ENCODE results near the gene ANLN. TPM values are rescaled to one million over a fixed set of nuclear protein-coding genes. Genes with fewer than 3 reads are reported as not detected.
"Not testable (repeated sequence)": the region's sequence is repeated elsewhere in the genome, so short reads cannot be mapped to it uniquely, and the experiment has no call there.

ANLN gene
- total RNA-seq, 1 experiment from 2014 or later = 130 TPM

DNA sequence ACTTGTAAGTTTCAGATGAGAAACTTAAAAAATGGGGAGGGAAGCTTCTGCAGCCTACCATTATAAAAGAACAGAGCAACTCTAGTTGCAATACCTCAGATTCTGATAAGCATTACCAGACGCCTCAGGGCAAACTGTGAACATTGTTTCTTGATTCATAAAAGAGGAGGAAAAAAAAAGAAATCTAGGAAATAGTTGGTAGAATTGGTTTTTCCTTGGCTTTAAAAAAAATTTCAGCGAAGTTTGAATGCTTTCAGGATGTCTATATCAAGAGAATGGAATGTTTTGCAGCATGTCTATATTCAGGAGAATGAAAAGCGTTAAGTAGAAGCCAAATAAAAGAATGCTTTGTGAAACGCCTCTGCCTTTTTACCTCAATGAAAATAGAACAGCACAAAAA is 17.5 kb upstream of the ANLN start:
- ChIA-PET CTCF (no interaction called here), RAD21 (ENCODE audit: low non-redundant PET in 1 of 2, low total read pairs in 2 of 2, uncharacterized antibody in 2 of 2, unreplicated experiment in 2 of 2) (no interaction called here), POLR2A (no interaction called here)
- intact Hi-C loops (cut with micrococcal nuclease) = no loop called here
- Histone ChIP-seq H3K36me3 (ENCODE audit: control insufficient read depth in 1 of 2, insufficient read depth in 2 of 2, low read length in 2 of 2) (no peaks in the 10 kb centered on the region), H3K27ac (ENCODE audit: low read depth, low read length) (no peak overlapping the region), H3K79me2 (ENCODE audit: insufficient read depth, low read length) (no peaks in the 10 kb centered on the region), H3K4me2 (ENCODE audit: low read length) (no peak overlapping the region), H3K9ac (ENCODE audit: low read length) (no peak overlapping the region), H3K9me3 (ENCODE audit: control insufficient read depth in 1 of 2, insufficient read depth in 1 of 2, low read depth in 1 of 2, low read length in 2 of 2) (no peaks in the 10 kb centered on the region), H2AFZ (ENCODE audit: low read depth, low read length, poor library complexity, severe bottlenecking) (no peak overlapping the region), H3K27me3 (ENCODE audit: insufficient read depth, low read length) (no peaks in the 10 kb centered on the region), H3K4me1 (ENCODE audit: control insufficient read depth in 1 of 2, insufficient read depth in 2 of 2, low read length in 2 of 2) (peaks cover 0 to 13% of the 10 kb centered on the region in 2 experiments; a peak in 1 of 4 replicates), H4K20me1 (ENCODE audit: insufficient read depth) (no peaks in the 10 kb centered on the region), H3K4me3 (replicated peaks in 1 of 2; ENCODE audit: low read depth in 1 of 2, low read length in 2 of 2) (no peak overlapping the region), H3K9me2 (ENCODE audit: insufficient read depth) (no peaks in the 10 kb centered on the region)
- TF ChIP-seq, protein P1, sequence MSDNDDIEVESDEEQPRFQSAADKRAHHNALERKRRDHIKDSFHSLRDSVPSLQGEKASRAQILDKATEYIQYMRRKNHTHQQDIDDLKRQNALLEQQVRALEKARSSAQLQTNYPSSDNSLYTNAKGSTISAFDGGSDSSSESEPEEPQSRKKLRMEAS (IDR thresholded peaks at IDR 0.05) = no peak
- TF ChIP-seq SP1 (IDR thresholded peaks at IDR 0.05; ENCODE audit: low read depth) (no peak), ZNF274 (IDR thresholded peaks at IDR 0.05; ENCODE audit: low read depth, low read length) (no peak), CEBPB (IDR thresholded peaks at IDR 0.05; ENCODE audit: low read depth) (no peak), ZFX (IDR thresholded peaks at IDR 0.05) (no peak), YY1 (IDR thresholded peaks at IDR 0.05; ENCODE audit: extremely low read depth, insufficient replicate concordance, low read depth, low read length) (no peak), ELF1 (IDR thresholded peaks at IDR 0.05; ENCODE audit: borderline replicate concordance, low read depth) (no peak), JUND (IDR thresholded peaks at IDR 0.05) (no peak), SIN3A (IDR thresholded peaks at IDR 0.05; ENCODE audit: low read depth) (no peak)
- ATAC-seq (no peak), DNase-seq (ENCODE audit: low read depth, low spot score) (no peak)
- no TSS peak for BruUV-seq (replicated peaks)

GRCh38 chr7:36378555-36378954 is 11.1 kb upstream of the ANLN start:
- POLR2A ChIA-PET; H3K36me3 ChIP-seq (ENCODE audit: control insufficient read depth in 1 of 2, insufficient read depth in 2 of 2, low read length in 2 of 2); H3K4me1 ChIP-seq (ENCODE audit: control insufficient read depth in 1 of 2, insufficient read depth in 2 of 2, low read length in 2 of 2); H3K79me2 ChIP-seq (ENCODE audit: insufficient read depth, low read length); H3K9ac ChIP-seq (ENCODE audit: low read length); intact Hi-C loops (cut with micrococcal nuclease); H3K4me2 ChIP-seq (ENCODE audit: low read length); BruUV-seq (replicated peaks); RAD21 ChIA-PET (ENCODE audit: low non-redundant PET in 1 of 2, low total read pairs in 2 of 2, uncharacterized antibody in 2 of 2, unreplicated experiment in 2 of 2); H2AFZ ChIP-seq (ENCODE audit: low read depth, low read length, poor library complexity, severe bottlenecking); H3K9me2 ChIP-seq (ENCODE audit: insufficient read depth); H3K27ac ChIP-seq (ENCODE audit: low read depth, low read length); DNase-seq (ENCODE audit: low read depth, low spot score); H3K27me3 ChIP-seq (ENCODE audit: insufficient read depth, low read length); H3K9me3 ChIP-seq (ENCODE audit: control insufficient read depth in 1 of 2, insufficient read depth in 1 of 2, low read depth in 1 of 2, low read length in 2 of 2); H4K20me1 ChIP-seq (ENCODE audit: insufficient read depth); H3K4me3 ChIP-seq (replicated peaks in 1 of 2; ENCODE audit: low read depth in 1 of 2, low read length in 2 of 2); ATAC-seq: not testable (repeated sequence)
- CTCF ChIA-PET = interaction anchor here (1.5 kb wide), 1 partner anchor 12 kb away, joined by 3 read pairs; a partner anchor contains a TSS
